NCI-H510A (cell line): ENCODE data around the gene LPCAT1.
"Not testable (repeated sequence)": the region's sequence is repeated elsewhere in the genome, so short reads cannot be mapped to it uniquely, and the experiment has no call there.

Source experiments
- DNase-seq: peaks from one replicate; lab custom pipeline; 2025; lab: John Stamatoyannopoulos, UW

Gene LPCAT1

GRCh38 chr5:1466631-1467265 is 57.0 kb downstream of the LPCAT1 start:
- DNase-seq: no peak

GRCh38 chr5:1465966-1466471 is 57.7 kb downstream of the LPCAT1 start:
- DNase-seq: no peak

DNA sequence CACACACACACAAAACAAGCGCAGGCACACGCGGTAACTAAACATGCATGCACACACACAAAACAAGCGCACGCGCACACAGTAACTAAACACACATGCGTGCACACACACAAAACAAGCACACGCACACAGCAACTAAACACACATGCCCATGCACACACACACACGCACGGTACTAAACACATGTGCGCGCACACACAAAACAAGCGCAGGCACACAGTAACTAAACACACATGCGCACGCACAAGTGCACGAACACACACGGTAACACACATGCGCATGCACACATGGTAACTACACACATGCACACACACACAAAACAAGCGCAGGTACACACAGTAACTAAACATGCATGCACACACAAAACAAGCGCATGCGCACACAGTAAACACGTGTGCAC is 58.6 kb downstream of the LPCAT1 start:
- DNase-seq: no peak

GRCh38 chr5:1464511-1464910 is 59.2 kb downstream of the LPCAT1 start:
- DNase-seq: no peak

DNA sequence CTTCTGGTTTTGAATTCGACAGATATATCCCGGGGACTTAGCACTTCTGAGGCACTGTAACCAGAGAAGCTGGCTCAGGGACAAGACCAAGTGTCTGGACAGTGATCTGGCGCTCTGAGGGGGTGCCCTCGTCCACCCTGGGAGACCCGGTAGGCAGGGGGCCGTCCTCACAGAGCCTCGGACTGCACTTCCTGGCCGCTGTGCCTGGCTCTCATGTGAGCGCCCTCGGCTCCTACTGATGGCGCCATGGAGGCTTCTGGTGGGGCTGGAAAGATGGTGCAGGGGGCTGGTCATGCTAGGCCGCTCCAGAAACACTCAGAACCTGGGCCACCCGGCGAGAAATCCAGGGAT is 59.7 kb downstream of the LPCAT1 start:
- no peak for DNase-seq

DNA sequence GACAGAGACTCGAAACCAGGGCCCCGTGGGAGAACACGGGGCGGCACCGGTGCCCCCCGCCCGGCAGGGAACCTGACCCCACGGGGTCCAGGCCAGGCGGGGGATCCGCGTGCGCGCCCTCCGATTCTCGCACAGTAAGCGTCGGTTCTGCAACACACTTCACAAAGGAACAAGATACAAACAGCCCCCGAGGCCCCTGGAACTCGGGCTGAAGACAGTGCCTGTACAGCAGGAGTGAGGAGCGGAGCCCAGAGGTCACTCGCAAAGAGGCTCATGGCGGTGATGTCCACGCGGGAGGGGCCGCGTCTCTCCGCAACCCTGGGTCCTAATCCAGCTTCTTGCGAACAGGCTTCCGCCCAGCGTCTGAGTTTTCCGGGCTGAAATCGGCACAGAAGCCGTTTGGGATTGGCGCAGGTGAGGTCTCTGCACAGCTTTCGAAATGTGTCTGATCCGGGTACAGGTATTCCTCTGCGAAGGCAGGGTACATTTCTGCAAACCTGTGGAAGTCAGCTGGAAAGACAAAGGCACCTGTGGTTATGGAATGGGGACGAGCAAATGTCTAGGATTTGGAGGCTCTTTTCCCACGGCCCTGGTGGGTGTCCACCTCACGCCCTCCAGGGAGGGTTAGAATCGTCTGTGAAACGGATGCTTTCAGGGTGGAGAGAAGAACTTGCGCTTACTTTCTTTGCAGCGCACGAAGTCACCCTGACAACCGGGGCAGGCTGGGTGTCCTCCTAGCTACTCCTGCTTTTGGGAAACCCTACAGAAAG is 60.2 kb downstream of the LPCAT1 start:
- no peak for DNase-seq

- DNase-seq: no peak
Observed at GRCh38 chr5:1462358-1462757, 61.4 kb downstream of the LPCAT1 start.

GRCh38 chr5:1461396-1461795 is 62.4 kb downstream of the LPCAT1 start:
- no peak for DNase-seq

DNA sequence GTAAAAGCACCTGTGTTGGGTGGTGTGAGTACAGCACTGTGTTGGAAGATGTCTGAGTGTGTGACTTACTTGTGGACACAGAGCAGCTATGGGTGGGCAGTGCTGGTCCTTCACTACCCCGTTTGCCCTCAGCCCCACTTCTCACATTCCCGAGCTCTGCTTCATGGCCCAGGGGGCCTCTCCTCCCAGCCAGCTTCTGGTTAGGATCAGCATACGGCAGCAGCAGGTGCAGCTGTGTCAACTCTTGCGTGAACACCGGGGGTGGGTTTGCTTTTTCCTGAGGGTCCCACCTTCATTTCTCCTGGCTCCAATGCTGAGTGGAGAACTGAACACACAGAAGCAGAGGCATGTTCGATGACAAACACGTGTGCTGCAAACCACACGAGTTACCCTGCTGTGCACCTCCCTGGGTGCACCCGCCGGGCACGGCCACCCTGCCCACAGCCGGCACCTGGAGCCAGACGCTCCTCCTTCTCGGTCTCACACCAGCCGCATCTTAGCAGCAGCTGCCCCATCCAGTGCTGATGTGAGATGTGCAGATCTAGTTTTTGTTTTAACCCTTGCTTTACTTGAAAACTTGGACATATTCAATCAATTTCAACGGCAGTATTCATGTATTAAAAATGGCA is 63.6 kb downstream of the LPCAT1 start:
- no peak for DNase-seq

DNA sequence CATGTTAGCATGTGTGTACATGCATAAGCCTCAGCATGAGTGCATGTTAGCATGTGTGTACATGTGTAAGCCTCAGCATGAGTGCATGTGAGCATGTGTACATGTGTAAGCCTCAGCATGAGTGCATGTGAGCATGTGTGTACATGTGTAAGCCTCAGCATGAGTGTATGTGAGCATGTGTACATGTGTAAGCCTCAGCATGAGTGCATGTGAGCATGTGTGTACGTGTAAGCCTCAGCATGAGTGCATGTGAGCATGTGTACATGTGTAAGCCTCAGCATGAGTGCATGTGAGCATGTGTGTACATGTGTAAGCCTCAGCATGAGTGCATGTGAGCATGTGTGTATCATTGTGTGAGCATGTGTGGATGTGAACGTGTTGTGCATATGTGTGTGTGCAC is 64.3 kb downstream of the LPCAT1 start:
- DNase-seq: not testable (repeated sequence)

DNA sequence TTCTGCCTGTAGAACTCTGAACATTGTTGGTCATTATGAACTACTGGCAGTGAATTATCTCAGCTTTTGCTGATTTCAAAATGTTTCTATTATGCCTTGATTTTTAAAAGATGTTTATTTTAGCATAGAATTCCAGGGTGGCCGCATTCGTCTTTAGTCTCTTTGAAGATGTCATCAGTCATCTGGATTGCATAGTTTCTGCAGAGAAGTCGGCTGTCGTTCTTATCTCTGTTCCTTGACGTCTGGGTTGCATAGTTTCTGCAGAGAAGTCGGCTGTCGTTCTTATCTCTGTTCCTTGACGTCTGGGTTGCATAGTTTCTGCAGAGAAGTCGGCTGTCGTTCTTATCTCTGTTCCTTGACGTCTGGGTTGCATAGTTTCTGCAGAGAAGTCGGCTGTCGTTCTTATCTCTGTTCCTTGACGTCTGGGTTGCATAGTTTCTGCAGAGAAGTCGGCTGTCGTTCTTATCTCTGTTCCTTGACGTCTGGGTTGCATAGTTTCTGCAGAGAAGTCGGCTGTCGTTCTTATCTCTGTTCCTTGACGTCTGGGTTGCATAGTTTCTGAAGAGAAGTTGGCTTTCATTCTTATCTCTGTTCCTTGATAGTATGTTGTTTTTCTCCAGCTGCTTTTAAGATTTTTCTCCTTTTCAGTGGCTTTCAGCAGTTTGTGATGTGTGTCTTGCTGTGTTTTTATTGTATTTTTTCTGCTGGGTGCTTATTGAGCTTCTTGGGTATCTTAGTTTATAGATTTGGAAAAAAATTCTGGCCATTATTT is 67.5 kb downstream of the LPCAT1 start:
- not testable (repeated sequence) for DNase-seq

DNA sequence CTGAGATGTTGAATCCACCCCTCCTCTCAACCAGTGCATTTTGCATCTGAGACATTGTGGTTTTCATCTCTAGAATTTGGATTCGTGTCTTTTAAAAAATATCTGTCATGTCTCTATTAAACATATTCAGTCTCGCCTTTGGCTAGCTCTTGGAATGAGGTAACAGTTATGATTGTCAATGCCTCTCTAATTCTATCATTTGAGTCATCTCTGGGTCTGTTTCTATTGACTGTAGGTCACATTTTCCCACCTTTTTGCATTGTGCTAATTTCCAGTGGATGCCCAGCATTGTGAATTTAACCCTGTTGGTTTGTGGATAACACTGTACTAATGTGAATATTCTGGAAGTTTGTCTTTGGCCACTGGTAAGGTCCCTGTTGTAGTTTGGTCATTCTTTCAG is 70.1 kb downstream of the LPCAT1 start:
- DNase-seq: no peak

- DNase-seq: no peak
Observed at GRCh38 chr5:1449081-1449630, 74.6 kb downstream of the LPCAT1 start.

GRCh38 chr5:1448511-1449011 is 75.2 kb downstream of the LPCAT1 start:
- DNase-seq: no peak

DNA sequence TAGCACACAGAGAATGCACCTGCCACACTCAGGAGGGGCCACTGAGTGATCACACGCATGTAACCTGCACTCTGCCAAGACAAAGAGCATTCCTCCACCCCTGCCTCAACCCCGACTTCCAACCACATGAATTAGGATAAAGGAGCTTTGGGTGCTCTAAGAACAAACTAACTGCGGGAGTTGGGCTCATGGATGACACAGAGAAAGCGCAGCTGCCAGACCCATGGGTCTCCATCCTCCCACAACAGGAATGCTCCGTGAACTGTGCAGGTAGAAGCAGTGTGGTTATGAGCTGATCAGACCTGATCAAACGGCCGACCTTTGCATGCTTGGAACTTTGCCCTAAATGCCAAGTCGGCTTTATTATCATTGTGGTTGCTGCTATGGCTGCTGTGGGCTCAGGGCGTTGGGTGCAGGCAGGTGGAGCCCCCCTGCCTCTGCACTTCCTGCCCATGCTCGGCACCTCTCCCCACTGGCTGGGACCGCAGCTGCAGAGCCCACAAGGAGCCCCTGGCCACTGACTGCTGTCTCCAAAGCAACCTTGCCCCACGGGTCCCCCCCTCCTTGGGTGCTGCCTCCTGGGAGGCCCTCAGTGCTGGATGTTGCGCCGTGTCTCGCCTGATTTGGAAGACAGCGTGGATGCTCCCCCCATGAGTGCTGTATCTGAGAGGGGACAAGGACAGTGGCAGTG is 75.9 kb downstream of the LPCAT1 start:
- no peak for DNase-seq

DNA sequence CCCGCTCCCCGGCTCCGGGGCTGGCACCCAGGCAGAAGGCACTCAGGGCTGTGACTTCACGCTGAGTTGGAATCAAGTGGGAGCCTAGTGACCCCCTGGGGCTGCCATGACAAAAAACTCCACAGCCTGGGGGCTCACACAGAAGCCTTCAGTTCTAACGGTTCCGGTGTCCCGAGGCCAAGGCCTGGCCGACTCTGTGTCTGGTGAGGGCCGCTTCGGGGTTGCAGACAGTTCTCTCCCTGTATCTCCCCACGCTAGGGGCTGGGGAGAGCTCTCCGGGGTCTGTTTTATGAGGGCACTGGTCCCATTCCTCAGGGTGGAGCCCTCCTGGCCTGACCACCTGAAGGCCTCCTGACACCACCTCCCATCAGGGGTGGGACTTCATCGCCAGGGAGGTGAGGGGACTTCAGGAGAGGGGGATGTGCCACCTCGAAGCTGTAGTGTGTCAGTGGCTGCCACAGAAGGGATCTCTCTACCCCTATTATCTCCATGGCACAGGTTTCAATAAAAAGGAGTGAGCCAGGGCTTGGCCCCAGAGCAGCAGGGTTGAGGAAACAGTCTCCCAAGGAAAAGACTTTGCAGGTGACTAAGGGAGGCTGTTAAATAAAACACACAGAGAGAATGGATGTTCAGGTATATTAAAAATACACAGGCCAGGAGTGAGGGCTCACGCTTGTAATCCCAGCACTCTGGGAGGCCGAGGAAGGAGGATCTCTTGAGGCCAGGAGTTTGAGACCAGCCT is 77.0 kb downstream of the LPCAT1 start:
- no peak for DNase-seq

GRCh38 chr5:1445689-1446601 is 77.8 kb downstream of the LPCAT1 start:
- DNase-seq: no peak

GRCh38 chr5:1445313-1445688 is 78.5 kb downstream of the LPCAT1 start, which contains the start of gene SLC6A3:
SLC6A3 (minus strand) TSS chr5:1445440; CDS start chr5:1443197, 2,243 bp downstream.
- DNase-seq: peak; percentile 68
